ENCODE results near the gene TUBB6. TPM values are rescaled to one million over a fixed set of nuclear protein-coding genes. Genes with fewer than 3 reads are reported as not detected.

The TUBB6 gene
- total RNA-seq, 4 donors from 2014 or later = 245 to 506 (median 331) TPM

DNA sequence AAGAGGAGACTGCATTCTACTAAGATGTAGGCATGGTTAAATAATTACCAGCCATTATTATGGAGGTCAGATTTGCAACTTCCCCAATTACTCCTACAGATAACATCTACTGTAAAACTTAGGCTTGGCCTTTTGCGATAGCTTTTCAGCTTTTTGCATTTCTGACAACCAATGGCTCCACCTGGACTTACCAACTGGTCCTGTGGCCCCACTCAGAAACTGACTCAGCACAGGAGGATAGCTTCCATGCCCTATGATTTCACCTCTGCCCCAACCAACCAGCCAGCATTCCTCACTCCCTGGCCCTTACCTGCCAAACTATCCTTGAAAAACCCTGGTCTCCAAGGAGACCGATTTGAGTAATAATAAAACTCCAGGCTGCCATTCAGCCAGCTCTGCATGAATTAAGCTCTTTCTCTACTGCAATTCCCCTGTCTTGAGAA lies 28.2 kb downstream of the TUBB6 start:
- peaks cover 2 to 81% (median 8%) of the 10 kb centered on the region in 3 donors for H3K36me3 ChIP-seq
- TF ChIP-seq EP300 (IDR thresholded peaks at IDR 0.05) (no peak), CTCF (IDR thresholded peaks at IDR 0.05) (no peak), POLR2A (IDR thresholded peaks at IDR 0.05) (no peak)
- no peak overlapping the region for H3K4me3 ChIP-seq
- no peaks in the 10 kb centered on the region for H3K27me3 ChIP-seq
- H3K9me3 ChIP-seq = no peaks in the 10 kb centered on the region
- no peak overlapping the region for H3K27ac ChIP-seq
- H3K4me1 ChIP-seq = peaks cover 0 to 14% (median 0%) of the 10 kb centered on the region in 4 donors
- WGBS, 2 donors = 50 to 54% methylated on average over 2 of the region's 2 CpGs
- DNase-seq (ENCODE audit: low spot score in 2 of 2) = no peak

GRCh38 chr18:12336887-12337286 lies 28.8 kb downstream of the TUBB6 start:
- no peak for DNase-seq (ENCODE audit: low spot score in 2 of 2)
- H3K4me1 ChIP-seq = peaks cover 0 to 14% (median 0%) of the 10 kb centered on the region in 4 donors
- no peaks in the 10 kb centered on the region for H3K9me3 ChIP-seq
- no peaks in the 10 kb centered on the region for H3K27me3 ChIP-seq
- H3K4me3 ChIP-seq = no peak overlapping the region
- H3K27ac ChIP-seq = no peak overlapping the region
- 56 to 65% methylated on average over 6 of the region's 6 CpGs for WGBS, 2 donors
- peaks cover 2 to 85% (median 8%) of the 10 kb centered on the region in 3 donors for H3K36me3 ChIP-seq
- TF ChIP-seq EP300 (IDR thresholded peaks at IDR 0.05) = no peak

DNA sequence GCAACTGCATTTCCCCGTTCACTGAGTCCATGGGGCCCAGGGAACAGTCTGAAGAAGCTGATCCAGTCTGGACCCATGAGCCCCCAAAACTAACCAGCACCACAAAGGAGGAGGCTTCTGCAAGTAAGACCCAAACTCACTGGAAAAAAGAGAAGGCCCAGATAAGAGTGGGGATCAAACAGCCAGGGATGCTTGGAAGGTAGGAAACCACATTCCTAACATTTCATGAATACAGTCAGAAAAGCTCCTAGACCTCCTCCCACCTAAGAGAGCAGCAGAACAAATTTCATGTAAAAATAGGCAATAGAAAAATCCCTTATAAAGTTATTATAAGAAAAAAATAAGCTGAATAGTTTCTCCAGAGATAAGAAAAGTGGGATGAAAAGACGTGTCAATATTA lies 30.3 kb downstream of the TUBB6 start:
- 91% methylated on average over 2 of the region's 2 CpGs for WGBS, 2 donors
- Histone ChIP-seq H3K27ac (no peak overlapping the region), H3K4me1 (peaks cover 0 to 14% (median 0%) of the 10 kb centered on the region in 4 donors), H3K9me3 (no peaks in the 10 kb centered on the region), H3K27me3 (no peaks in the 10 kb centered on the region), H3K36me3 (peaks cover 1 to 98% (median 8%) of the 10 kb centered on the region in 3 donors), H3K4me3 (no peak overlapping the region)
- no peak for DNase-seq (ENCODE audit: low spot score in 2 of 2)
- TF ChIP-seq EP300 (IDR thresholded peaks at IDR 0.05) = no peak
- no peak for TF ChIP-seq POLR2A (IDR thresholded peaks at IDR 0.05)
- TF ChIP-seq CTCF (IDR thresholded peaks at IDR 0.05) = no peak

- Histone ChIP-seq H3K4me3 (no peak overlapping the region), H3K4me1 (peaks cover 0 to 4% (median 0%) of the 10 kb centered on the region in 4 donors), H3K27ac (no peak overlapping the region), H3K27me3 (no peaks in the 10 kb centered on the region), H3K36me3 (peaks cover 0 to 100% (median 24%) of the 10 kb centered on the region in 3 donors), H3K9me3 (no peaks in the 10 kb centered on the region)
- no peak for DNase-seq (ENCODE audit: low spot score in 2 of 2)
- WGBS, 2 donors = 84 to 90% methylated on average over 5 of the region's 5 CpGs
- TF ChIP-seq CTCF (IDR thresholded peaks at IDR 0.05) (no peak), EP300 (IDR thresholded peaks at IDR 0.05) (no peak), POLR2A (IDR thresholded peaks at IDR 0.05) (no peak)
Measured at GRCh38 chr18:12340945-12341660, 33.1 kb downstream of the TUBB6 start.

GRCh38 chr18:12342661-12343060 lies 34.6 kb downstream of the TUBB6 start:
- 93 to 94% methylated on average over 4 of the region's 4 CpGs for WGBS, 2 donors
- Histone ChIP-seq H3K36me3 (peaks cover 0 to 100% (median 26%) of the 10 kb centered on the region in 3 donors), H3K27me3 (no peaks in the 10 kb centered on the region), H3K9me3 (no peaks in the 10 kb centered on the region), H3K4me3 (no peak overlapping the region), H3K4me1 (no peaks in the 10 kb centered on the region), H3K27ac (no peak overlapping the region)
- no peak for TF ChIP-seq EP300 (IDR thresholded peaks at IDR 0.05)
- TF ChIP-seq CTCF (IDR thresholded peaks at IDR 0.05) = no peak
- no peak for TF ChIP-seq POLR2A (IDR thresholded peaks at IDR 0.05)
- no peak for DNase-seq (ENCODE audit: low spot score in 2 of 2)
